Right atrium auricular region (tissue), 2 donors: Measurements from ENCODE around the gene SAFB2. TPM values are rescaled to one million over a fixed set of nuclear protein-coding genes. Genes with fewer than 3 reads are reported as not detected.

Source experiments
- DNase-seq: peaks from one replicate; pipeline ENCODE4 v3.0.0-alpha.2; 2019; ENCODE audit warnings: low spot score
- H3K27ac ChIP-seq, 2 donors: fragments of 200-600 bp; sonication (generic); 1 replicate in 1 of 2; 2 replicates in 1 of 2; pipeline ENCODE4 v1.5.1; 2016 to 2019
- H3K27me3 ChIP-seq, 2 donors: fragments of 200-600 bp; sonication (generic); one replicate each; pipeline versions ENCODE4 v1.5.1 to v1.6.0; 2017 to 2019
- H3K36me3 ChIP-seq: fragments of 200-600 bp; sonication (generic); one replicate; pipeline ENCODE4 v1.5.1; 2016
- H3K4me1 ChIP-seq, 2 donors: fragments of 200-600 bp; sonication (generic); one replicate each; pipeline versions ENCODE4 v1.5.1 to v1.6.0; 2017 to 2019
- H3K4me3 ChIP-seq, 2 donors: fragments of 200-600 bp; sonication (generic); 1 replicate in 1 of 2; 2 replicates in 1 of 2; pipeline ENCODE4 v1.5.1; 2017 to 2019; ENCODE audit warnings: mild to moderate bottlenecking in 1 of 2, moderate library complexity in 1 of 2
- H3K9me3 ChIP-seq, 2 donors: fragments of 200-600 bp; sonication (generic); one replicate each; pipeline ENCODE4 v1.5.1; 2019
- CTCF ChIP-seq, 2 donors: fragments of 200-600 bp; sonication (generic); IDR thresholded peaks; one replicate each; pipeline ENCODE4 v1.5.1; 2019; ENCODE audit warnings: antibody characterized with exemption in 2 of 2
- total RNA-seq, 2 donors: library from RNA; depleted of rRNA; stranded (reverse); fragments of >200 nt; gene quantifications; one replicate each; pipeline ENCODE4 v1.1.0, GENCODE V29; 2016

Gene SAFB2
- total RNA-seq, 2 donors from 2014 or later = 16.1 to 26.6 TPM

GRCh38 chr19:5665781-5666513 lies 43.4 kb upstream of the SAFB2 start:
- Histone ChIP-seq H3K9me3 (no peaks in the 10 kb centered on the region), H3K27ac (no peak overlapping the region), H3K27me3 (no peaks in the 10 kb centered on the region), H3K36me3 (peaks cover 85% of the 10 kb centered on the region), H3K4me3 (no peak overlapping the region), H3K4me1 (no peaks in the 10 kb centered on the region)
- DNase-seq = no peak
- TF ChIP-seq CTCF (IDR thresholded peaks at IDR 0.05) = no peak

GRCh38 chr19:5664515-5664914 lies 41.9 kb upstream of the SAFB2 start:
- Histone ChIP-seq H3K27me3 (no peaks in the 10 kb centered on the region), H3K9me3 (no peaks in the 10 kb centered on the region), H3K27ac (no peak overlapping the region), H3K4me3 (no peak overlapping the region), H3K36me3 (peaks cover 95% of the 10 kb centered on the region), H3K4me1 (no peaks in the 10 kb centered on the region)
- no peak for TF ChIP-seq CTCF (IDR thresholded peaks at IDR 0.05)
- no peak for DNase-seq

GRCh38 chr19:5663904-5664303 lies 41.3 kb upstream of the SAFB2 start:
- Histone ChIP-seq H3K27me3 (no peaks in the 10 kb centered on the region), H3K4me1 (no peaks in the 10 kb centered on the region), H3K4me3 (no peak overlapping the region), H3K9me3 (no peaks in the 10 kb centered on the region), H3K36me3 (peaks cover 95% of the 10 kb centered on the region), H3K27ac (no peak overlapping the region)
- TF ChIP-seq CTCF (IDR thresholded peaks at IDR 0.05) = no peak
- DNase-seq = no peak

GRCh38 chr19:5661483-5661882 lies 38.9 kb upstream of the SAFB2 start:
- no peak for DNase-seq
- TF ChIP-seq CTCF (IDR thresholded peaks at IDR 0.05) = no peak
- Histone ChIP-seq H3K9me3 (no peaks in the 10 kb centered on the region), H3K27ac (no peak overlapping the region), H3K4me3 (no peak overlapping the region), H3K4me1 (no peaks in the 10 kb centered on the region), H3K36me3 (peaks cover 99% of the 10 kb centered on the region), H3K27me3 (no peaks in the 10 kb centered on the region)

- no peak overlapping the region for H3K4me3 ChIP-seq
- H3K9me3 ChIP-seq = no peaks in the 10 kb centered on the region
- H3K27ac ChIP-seq = no peak overlapping the region
- no peaks in the 10 kb centered on the region for H3K27me3 ChIP-seq
- H3K4me1 ChIP-seq = no peaks in the 10 kb centered on the region
- no peak for TF ChIP-seq CTCF (IDR thresholded peaks at IDR 0.05)
- peaks cover 99% of the 10 kb centered on the region for H3K36me3 ChIP-seq
- DNase-seq = no peak
These were observed 32.8 kb upstream of the SAFB2 start for GRCh38 chr19:5655412-5655811.

GRCh38 chr19:5654931-5655330 lies 32.4 kb upstream of the SAFB2 start:
- H3K4me3 ChIP-seq = no peak overlapping the region
- H3K36me3 ChIP-seq = peaks cover 100% of the 10 kb centered on the region
- no peak for TF ChIP-seq CTCF (IDR thresholded peaks at IDR 0.05)
- no peaks in the 10 kb centered on the region for H3K4me1 ChIP-seq
- DNase-seq = no peak
- H3K9me3 ChIP-seq = no peaks in the 10 kb centered on the region
- no peak overlapping the region for H3K27ac ChIP-seq
- no peaks in the 10 kb centered on the region for H3K27me3 ChIP-seq
